ENCODE data around the gene KRT23. TPM values are rescaled to one million over a fixed set of nuclear protein-coding genes. Genes with fewer than 3 reads are reported as not detected.
A peak's percentile ranks its signal among the peaks of the same experiment; 100 is the strongest.

KRT23 gene
- total and polyA plus RNA-seq, 2 of the 13 experiments (the other 11 are each of a cell fraction or from before 2014, with no cell fraction given) = 24.7 to 51.1 TPM

DNA sequence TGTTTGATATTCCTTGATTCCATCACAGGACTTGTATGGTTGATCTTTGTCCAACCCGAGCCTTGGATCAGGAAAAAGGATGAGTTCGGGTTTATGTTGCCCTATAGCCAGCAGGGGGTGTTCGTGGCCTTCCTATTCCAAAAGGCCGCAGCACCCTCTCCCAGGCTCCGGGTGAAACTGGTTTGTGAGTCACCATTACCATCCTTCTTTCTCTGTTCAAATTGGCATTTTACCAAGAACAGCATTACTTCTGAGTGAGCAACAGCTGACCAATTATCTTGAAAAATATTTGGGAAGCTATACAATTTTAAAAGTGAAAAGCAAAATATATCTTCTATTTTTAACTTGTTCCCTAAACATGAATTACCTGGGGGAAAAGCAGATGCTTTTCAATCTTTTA is 28.1 kb downstream of the KRT23 start (continued):
- TF ChIP-seq ZBTB20 (CRISPR knock-in tag; IDR thresholded peaks at IDR 0.05; ENCODE audit: borderline replicate concordance, low read depth) = no peak
- no peak for TF ChIP-seq PCBP1 (IDR thresholded peaks at IDR 0.05; ENCODE audit: borderline replicate concordance, low read depth, low read length)
- no peak for TF ChIP-seq GATA4 (IDR thresholded peaks at IDR 0.05; ENCODE audit: borderline replicate concordance, low read depth)

DNA sequence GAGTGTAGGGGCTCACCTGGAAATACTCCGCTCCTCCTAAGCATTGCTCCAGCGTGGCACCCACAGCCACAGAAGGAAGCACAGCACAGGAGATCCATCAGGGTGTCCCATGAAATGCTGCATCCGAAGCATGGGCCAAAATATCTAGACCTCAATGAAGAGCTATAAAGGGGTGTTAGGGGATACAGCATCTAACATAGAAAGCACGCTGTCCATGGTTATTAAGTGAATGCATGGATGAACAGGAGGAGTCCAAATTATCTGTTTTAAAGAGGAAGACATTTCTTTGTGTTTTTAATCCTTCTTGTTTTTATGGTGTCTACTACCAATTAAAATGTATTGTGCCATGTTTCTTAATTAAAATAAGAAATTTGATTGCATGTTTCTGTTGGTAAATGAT is 30.8 kb downstream of the KRT23 start:
- Histone ChIP-seq H3K36me3 (replicated peaks in 1 of 2; ENCODE audit: control insufficient read depth in 1 of 2, insufficient read depth in 2 of 2, low read length in 2 of 2) (no peaks in the 10 kb centered on the region), H3K27me3 (ENCODE audit: control insufficient read depth in 1 of 2, insufficient read depth in 2 of 2, low read length in 2 of 2) (no peaks in the 10 kb centered on the region), H2AFZ (ENCODE audit: low read length) (no peak overlapping the region), H3K27ac (ENCODE audit: extremely low read length, insufficient read depth, low read length) (no peak overlapping the region), H3K4me1 (ENCODE audit: insufficient read depth, low read length) (peaks cover 60% of the 10 kb centered on the region), H4K20me1 (ENCODE audit: insufficient read depth, low read length) (no peaks in the 10 kb centered on the region), H3K4me2 (ENCODE audit: low read depth, low read length) (no peak overlapping the region), H3K9me3 (ENCODE audit: low read length) (no peaks in the 10 kb centered on the region), H3K9ac (ENCODE audit: insufficient read depth, low read depth, low read length) (no peak overlapping the region), H3K79me2 (ENCODE audit: insufficient read depth, low read length) (no peaks in the 10 kb centered on the region), H3K4me3 (replicated peaks in 1 of 3; ENCODE audit: insufficient read depth in 1 of 3, low read depth in 2 of 3, low read length in 3 of 3) (no peak overlapping the region)
- ATAC-seq (no peak), DNase-seq (ENCODE audit: low spot score) (no peak), FAIRE-seq (no peak)
- in situ Hi-C loops (cut with HindIII; ENCODE audit: extremely low pct_ligation_motif_present, low pct_unique_long_range_greater_than_20kb) = loop anchor here (5.0 kb wide), 1 partner anchor 416 kb away; no protein-coding TSS in a partner anchor
- BruUV-seq (replicated peaks) = no TSS peak
- intact Hi-C loops (cut with micrococcal nuclease; ENCODE audit: unreplicated experiment) = loop anchor here (5.0 to 10.0 kb wide), 4 partner anchors 101 to 618 kb away; partner anchors contain the start of genes KRT19, KRTAP1-1, KRTAP2-1 and KRTAP3-1
- WGBS (ENCODE audit: low lambda C conversion rate) = 94% methylated on average over 4 of the region's 4 CpGs
- CTCF ChIA-PET (ENCODE audit: low intra/inter-chr PET ratio, low total read pairs) = no interaction called here
- TF ChIP-seq, protein P1, sequence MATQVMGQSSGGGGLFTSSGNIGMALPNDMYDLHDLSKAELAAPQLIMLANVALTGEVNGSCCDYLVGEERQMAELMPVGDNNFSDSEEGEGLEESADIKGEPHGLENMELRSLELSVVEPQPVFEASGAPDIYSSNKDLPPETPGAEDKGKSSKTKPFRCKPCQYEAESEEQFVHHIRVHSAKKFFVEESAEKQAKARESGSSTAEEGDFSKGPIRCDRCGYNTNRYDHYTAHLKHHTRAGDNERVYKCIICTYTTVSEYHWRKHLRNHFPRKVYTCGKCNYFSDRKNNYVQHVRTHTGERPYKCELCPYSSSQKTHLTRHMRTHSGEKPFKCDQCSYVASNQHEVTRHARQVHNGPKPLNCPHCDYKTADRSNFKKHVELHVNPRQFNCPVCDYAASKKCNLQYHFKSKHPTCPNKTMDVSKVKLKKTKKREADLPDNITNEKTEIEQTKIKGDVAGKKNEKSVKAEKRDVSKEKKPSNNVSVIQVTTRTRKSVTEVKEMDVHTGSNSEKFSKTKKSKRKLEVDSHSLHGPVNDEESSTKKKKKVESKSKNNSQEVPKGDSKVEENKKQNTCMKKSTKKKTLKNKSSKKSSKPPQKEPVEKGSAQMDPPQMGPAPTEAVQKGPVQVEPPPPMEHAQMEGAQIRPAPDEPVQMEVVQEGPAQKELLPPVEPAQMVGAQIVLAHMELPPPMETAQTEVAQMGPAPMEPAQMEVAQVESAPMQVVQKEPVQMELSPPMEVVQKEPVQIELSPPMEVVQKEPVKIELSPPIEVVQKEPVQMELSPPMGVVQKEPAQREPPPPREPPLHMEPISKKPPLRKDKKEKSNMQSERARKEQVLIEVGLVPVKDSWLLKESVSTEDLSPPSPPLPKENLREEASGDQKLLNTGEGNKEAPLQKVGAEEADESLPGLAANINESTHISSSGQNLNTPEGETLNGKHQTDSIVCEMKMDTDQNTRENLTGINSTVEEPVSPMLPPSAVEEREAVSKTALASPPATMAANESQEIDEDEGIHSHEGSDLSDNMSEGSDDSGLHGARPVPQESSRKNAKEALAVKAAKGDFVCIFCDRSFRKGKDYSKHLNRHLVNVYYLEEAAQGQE (IDR thresholded peaks at IDR 0.05; ENCODE audit: borderline replicate concordance in 1 of 2, low read depth in 1 of 2, low read length in 2 of 2) = peak in 1 of 2 experiments; percentile 67; a peak in 2 of 4 replicates
- TF ChIP-seq, protein P2, sequence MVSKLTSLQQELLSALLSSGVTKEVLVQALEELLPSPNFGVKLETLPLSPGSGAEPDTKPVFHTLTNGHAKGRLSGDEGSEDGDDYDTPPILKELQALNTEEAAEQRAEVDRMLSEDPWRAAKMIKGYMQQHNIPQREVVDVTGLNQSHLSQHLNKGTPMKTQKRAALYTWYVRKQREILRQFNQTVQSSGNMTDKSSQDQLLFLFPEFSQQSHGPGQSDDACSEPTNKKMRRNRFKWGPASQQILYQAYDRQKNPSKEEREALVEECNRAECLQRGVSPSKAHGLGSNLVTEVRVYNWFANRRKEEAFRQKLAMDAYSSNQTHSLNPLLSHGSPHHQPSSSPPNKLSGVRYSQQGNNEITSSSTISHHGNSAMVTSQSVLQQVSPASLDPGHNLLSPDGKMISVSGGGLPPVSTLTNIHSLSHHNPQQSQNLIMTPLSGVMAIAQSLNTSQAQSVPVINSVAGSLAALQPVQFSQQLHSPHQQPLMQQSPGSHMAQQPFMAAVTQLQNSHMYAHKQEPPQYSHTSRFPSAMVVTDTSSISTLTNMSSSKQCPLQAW (CRISPR knock-in tag; IDR thresholded peaks at IDR 0.05) = no peak
- no peak for TF ChIP-seq ZFP62 (CRISPR knock-in tag; IDR thresholded peaks at IDR 0.05)
- POLR2A ChIA-PET = interaction anchor here (1.2 kb wide), 1 partner anchor 50 kb away, joined by 3 read pairs; no protein-coding TSS in a partner anchor
